ENCODE results near the gene EHD2.
A peak's percentile ranks its signal among the peaks of the same experiment; 100 is the strongest.

EHD2 gene

DNA sequence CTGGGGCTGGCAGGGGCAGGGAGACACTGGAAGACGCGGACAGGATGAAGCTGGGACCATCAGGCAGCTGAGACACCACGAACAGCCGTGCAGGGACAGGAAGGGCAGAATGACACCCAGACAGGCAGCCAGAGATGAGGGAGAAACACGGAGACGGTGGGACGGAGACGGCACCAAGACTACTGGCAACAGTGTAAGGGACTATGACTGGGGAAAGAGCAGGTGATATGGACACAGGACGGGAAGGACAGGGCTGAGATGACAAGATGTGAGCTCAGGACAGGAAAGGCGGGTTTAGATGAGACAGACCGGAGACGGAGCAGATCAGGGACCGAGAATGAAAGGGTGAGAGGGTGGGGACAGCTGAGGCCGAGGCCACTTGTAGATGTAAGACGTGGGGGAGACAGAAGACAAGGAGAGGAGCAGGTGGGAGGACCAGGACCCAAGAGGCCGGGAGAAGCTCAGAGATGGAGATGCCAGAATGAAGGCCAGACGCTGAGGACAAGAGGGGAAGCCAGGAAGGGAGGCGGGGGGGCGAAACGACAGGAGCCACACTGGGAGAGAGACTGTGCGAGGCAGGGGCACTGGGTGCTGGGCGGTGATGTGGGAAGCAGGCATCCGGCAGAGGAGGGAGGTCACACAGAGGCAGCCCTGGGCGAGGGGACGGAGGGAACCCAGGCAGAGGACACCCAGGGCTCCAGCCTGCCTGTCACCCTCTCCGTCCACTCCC lies 17.5 kb upstream of the EHD2 start:
- DNase-seq (ENCODE audit: low read depth) = no peak
- no peak overlapping the region for H3K4me3 ChIP-seq (ENCODE audit: low read depth, low read length)
- TF ChIP-seq, protein P1, sequence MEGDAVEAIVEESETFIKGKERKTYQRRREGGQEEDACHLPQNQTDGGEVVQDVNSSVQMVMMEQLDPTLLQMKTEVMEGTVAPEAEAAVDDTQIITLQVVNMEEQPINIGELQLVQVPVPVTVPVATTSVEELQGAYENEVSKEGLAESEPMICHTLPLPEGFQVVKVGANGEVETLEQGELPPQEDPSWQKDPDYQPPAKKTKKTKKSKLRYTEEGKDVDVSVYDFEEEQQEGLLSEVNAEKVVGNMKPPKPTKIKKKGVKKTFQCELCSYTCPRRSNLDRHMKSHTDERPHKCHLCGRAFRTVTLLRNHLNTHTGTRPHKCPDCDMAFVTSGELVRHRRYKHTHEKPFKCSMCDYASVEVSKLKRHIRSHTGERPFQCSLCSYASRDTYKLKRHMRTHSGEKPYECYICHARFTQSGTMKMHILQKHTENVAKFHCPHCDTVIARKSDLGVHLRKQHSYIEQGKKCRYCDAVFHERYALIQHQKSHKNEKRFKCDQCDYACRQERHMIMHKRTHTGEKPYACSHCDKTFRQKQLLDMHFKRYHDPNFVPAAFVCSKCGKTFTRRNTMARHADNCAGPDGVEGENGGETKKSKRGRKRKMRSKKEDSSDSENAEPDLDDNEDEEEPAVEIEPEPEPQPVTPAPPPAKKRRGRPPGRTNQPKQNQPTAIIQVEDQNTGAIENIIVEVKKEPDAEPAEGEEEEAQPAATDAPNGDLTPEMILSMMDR (IDR thresholded peaks at IDR 0.05; ENCODE audit: low read depth, low read length, missing control alignments) = no peak

DNA sequence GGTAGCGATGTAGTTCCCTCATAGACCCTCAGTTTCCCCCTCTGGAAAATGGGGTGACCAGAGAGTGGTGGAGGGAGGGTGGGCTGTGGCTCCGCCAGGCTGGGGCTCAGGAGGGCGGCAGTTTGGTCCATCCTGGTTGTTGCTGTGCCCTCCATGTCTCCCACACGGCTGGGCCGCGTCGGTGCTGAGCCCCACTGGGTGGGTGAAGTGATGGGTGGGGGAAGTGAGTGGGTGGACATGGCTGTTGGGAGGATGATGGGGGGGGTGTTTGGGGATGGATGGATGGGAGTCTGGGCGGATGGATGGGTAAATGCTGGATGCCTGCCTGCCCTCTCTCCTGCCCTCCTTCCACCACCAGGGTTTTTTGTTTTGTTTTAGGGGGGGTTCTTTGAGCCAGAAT lies 16.6 kb upstream of the EHD2 start:
- no peak for DNase-seq (ENCODE audit: low read depth)
- no peak overlapping the region for H3K4me3 ChIP-seq (ENCODE audit: low read depth, low read length)
- TF ChIP-seq, protein P1 (IDR thresholded peaks at IDR 0.05; ENCODE audit: low read depth, low read length, missing control alignments) = no peak

GRCh38 chr19:47697863-47698609 lies 15.2 kb upstream of the EHD2 start:
- DNase-seq (ENCODE audit: low read depth) = peak; percentile 34
- TF ChIP-seq, protein P1 (IDR thresholded peaks at IDR 0.05; ENCODE audit: low read depth, low read length, missing control alignments) = peak; percentile 100
- H3K4me3 ChIP-seq (ENCODE audit: low read depth, low read length) = no peak overlapping the region

DNA sequence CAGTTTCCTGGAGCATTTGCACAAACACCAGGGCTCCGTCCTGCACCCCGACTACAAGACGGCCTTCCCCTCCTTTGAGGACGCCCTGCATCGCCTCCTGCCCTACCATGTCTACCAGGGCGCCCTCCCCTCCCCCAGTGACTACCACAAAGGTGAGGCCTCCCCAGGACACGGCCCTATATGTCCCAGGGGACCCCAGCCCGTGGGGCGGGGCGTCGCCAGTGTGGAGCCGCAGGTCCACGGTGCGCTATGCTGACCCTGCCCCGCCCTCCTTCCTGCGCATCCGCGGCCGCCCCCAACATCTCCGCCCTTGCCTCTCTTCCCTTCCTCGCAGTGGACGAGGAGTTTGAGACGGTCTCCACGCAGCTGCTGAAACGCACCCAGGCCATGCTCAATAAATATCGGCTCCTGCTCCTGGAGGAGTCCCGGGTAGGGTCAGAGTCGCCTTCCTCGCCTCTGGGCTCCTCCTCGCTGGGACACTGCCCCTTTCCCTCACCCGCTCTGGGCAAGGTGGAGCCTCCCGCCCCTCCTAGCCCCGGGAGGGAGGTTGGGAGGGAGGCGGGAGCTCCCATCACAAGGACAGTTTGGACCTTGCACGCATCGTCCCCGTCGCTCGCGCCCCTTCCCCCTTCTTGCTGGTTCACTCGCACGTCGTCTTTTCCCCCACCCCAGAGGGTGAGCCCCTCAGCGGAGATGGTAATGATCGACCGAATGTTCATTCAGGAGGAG lies 14.4 kb upstream of the EHD2 start:
- TF ChIP-seq, protein P1 (IDR thresholded peaks at IDR 0.05; ENCODE audit: low read depth, low read length, missing control alignments) = no peak
- no peak for DNase-seq (ENCODE audit: low read depth)
- no peak overlapping the region for H3K4me3 ChIP-seq (ENCODE audit: low read depth, low read length)

- no peak for DNase-seq (ENCODE audit: low read depth)
- TF ChIP-seq, protein P1 (IDR thresholded peaks at IDR 0.05; ENCODE audit: low read depth, low read length, missing control alignments) = peak; percentile 98
- no peak overlapping the region for H3K4me3 ChIP-seq (ENCODE audit: low read depth, low read length)
Measured at GRCh38 chr19:47699360-47699917, 13.8 kb upstream of the EHD2 start.

DNA sequence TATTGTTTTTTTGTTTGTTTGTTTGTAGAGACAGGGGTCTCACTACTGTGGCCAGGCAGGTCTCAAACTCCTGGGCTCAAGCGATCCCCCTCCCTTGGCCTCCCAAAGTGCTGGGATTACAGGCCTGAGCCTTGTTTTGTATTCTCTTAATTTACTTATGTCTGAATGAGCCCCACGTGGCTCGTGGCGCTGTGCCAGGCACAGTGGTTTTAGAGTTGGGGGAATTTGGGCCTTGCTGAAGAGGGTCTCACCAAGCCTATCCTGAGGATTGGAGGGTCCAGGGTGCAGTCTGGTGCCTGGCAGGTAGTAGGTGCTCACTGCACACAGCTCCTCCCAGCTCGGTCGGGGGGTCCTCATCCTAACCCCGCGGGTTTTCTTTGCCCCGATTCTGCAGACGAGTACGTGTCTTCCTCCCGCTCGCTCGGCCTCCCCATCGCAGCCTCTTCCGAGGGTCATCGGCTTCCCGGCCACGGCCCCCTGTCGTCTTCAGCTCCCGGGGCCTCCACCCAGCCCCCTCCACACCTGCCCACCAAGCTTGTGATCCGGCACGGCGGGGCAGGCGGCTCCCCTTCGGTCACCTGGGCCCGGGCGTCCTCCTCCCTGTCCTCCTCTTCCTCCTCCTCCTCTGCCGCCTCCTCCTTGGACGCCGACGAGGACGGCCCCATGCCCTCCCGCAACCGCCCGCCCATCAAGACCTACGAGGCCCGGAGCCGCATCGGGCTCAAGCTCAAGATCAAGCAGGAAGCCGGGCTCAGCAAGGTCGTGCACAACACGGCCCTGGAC lies 12.1 kb upstream of the EHD2 start:
- TF ChIP-seq, protein P1 (IDR thresholded peaks at IDR 0.05; ENCODE audit: low read depth, low read length, missing control alignments) = no peak
- DNase-seq (ENCODE audit: low read depth) = no peak
- no peak overlapping the region for H3K4me3 ChIP-seq (ENCODE audit: low read depth, low read length)
